ENCODE results near the gene TC2N.
"Not testable (repeated sequence)": the region's sequence is repeated elsewhere in the genome, so short reads cannot be mapped to it uniquely, and the experiment has no call there.

Gene TC2N

DNA sequence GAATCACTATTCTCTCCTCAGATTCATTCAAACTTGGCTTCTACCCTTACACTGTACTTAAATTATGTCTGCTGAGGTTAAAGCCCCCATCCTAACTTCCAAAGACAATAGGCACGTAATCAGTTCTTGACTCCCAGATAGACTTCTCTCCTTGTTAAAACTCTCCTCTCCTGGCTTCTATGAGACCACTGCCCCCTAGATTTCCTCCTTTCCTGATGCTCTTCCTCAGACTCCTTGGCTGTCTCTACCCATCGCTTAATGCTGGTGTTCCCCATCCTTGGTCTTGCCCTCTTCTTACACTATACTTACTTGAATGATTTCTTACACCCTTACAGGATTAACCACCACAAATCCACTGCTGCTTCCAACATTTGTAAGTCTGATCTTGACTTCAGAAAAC is 32.8 kb downstream of the TC2N start:
- no peak for DNase-seq (ENCODE audit: low read depth)

GRCh38 chr14:91831337-91831736 is 36.0 kb downstream of the TC2N start:
- no peak for DNase-seq (ENCODE audit: low read depth)

GRCh38 chr14:91830777-91831176 is 36.6 kb downstream of the TC2N start:
- DNase-seq (ENCODE audit: low read depth): no peak

- DNase-seq (ENCODE audit: low read depth): no peak
Observed at GRCh38 chr14:91829511-91829910, 37.8 kb downstream of the TC2N start.

DNA sequence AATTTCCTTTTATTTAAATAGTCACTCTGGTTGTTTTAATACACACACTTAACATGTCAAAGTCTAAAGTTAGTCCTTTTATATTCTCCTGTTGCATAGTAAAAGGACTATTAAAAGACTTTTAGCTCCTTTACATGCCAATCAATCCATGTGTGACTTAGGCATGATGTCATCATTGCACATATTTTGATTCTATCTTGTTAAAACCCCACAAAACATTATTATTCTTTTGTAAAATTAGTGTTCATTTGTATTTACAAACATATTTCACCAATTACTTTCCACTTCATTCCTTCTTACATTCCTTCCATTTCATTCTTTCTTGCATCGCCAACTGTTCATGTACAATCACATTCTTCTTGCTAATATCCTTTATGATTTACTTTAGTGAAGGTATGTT is 39.6 kb downstream of the TC2N start:
- no peak for DNase-seq (ENCODE audit: low read depth)

DNA sequence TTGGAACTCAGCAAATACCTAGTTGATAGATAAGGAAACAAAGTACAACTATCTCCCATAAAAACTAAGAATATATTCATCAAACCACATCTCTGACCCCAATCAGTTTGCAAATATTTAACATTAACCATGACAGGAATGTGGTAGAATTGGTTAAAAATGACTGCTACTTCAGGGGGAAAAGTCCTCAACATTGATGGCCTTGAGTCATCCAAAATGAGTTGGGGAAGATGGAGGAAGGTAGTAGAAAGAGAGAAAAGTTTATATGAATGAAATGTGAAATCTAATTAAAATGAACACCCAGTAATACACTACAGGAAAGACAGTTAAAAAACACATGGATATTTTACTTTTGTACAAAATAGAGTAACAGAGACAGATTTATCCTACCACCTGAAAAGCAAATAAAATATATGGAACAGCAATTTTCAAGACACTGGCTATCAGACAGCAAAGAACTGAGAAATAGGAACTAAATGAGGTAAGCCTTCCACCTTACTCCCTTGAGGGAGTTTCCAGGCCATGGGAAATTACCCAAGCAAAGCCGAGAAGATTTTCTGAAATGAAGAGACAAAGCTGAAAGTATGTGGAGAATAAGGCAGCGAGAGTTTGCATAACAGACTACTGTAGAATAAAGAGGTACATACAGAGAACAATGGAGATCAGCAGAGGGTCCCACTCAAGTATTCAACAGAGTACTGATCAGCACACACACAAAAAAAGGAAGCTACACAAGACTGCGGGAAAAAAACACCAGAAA is 49.6 kb downstream of the TC2N start:
- DNase-seq (ENCODE audit: low read depth): no peak

DNA sequence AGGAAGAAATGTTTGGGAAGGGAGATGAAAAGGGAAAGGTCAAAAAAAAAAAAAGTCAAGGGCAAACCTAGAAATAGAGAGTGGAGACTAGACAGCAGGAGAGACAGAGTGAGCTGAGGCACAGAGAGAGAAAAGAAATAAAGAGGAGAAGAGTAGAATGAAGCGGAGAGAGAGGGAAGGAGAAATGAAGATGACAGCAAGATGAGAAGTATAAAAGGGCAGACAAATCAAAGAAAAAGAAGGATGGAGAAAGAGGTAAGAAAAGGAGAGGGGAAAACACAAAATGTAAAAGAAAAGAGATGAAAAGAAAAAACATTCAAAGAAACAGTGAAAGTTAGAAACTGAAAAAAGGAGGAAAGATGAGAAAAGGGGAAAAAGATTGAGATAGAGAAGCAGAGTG is 53.0 kb downstream of the TC2N start:
- DNase-seq (ENCODE audit: low read depth): no peak

DNA sequence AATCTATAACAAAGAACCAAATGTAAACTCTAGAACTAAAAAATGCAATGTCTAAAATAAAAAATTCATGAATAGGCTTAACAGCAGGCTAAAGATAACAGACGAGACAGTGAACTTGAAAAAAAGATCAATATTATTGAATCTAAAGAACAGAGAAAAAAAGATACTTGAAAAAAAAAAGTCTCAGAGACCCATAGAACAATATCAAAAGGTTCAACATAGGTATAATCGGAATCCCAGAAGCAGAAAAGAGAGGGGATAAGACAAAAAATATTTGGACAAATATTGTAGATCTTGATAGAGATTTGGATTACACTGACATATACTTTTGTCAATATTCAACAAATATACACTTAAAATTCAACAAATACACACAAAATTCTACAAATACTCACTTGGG is 56.6 kb downstream of the TC2N start:
- no peak for DNase-seq (ENCODE audit: low read depth)

DNA sequence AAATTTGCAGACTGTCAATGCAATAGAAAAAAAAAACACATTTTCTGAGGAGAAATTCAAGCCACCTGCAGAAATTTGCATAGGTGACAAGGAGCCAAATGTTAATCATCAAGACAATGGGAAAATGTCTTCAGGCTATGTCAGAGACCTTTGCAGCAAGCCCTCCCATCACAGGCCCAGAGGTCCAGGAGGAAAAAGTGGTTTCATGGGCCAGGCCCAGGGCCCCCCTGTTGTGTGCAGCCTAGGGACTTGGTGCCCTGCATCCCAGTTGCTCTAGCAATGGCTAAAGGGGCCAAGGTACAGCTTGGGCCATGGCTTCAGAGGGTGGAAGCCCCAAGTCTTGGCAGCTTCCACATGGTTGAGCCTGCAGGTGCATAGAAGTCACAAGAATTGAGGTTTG is 60.6 kb downstream of the TC2N start:
- no peak for DNase-seq (ENCODE audit: low read depth)

GRCh38 chr14:91806094-91806493 is 61.2 kb downstream of the TC2N start:
- DNase-seq (ENCODE audit: low read depth): not testable (repeated sequence)

DNA sequence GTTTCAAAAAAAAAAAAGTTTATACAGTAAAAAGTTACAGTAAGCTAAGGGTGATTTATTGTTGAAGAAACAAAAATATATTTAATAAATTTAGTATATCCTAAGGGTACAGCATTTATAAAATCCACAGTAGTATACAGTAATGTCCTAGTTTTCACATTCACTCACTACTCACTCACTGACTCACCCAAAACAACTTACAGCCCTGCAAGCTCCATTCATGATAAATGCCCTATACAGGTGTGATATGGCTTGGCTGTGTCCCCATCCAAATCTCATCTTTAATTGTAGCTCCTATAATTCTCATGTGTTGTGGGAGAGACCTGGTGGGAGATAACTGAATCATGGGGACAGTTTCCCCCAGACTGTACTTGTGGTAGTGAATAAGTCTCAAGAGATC is 61.7 kb downstream of the TC2N start:
- DNase-seq (ENCODE audit: low read depth): no peak

DNA sequence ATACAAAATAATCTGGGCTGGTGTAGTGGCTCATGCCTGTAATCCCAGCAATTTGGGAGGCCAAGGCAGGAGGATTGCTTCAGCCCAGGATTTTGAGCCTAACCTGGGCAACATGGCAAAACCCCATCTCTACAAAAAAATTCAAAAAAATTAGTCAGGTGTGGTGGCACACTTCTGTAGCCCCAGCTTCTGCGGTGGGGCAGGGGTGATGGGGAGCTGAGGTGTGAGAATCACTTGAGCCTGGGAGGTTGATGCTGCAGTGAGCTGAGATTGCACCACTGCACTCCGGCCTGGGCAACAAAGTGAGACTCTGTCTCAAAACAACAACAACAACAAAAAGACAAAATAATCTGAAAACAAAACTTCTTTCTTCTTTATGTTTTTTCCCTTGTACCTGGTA is 66.0 kb downstream of the TC2N start:
- no peak for DNase-seq (ENCODE audit: low read depth)

DNA sequence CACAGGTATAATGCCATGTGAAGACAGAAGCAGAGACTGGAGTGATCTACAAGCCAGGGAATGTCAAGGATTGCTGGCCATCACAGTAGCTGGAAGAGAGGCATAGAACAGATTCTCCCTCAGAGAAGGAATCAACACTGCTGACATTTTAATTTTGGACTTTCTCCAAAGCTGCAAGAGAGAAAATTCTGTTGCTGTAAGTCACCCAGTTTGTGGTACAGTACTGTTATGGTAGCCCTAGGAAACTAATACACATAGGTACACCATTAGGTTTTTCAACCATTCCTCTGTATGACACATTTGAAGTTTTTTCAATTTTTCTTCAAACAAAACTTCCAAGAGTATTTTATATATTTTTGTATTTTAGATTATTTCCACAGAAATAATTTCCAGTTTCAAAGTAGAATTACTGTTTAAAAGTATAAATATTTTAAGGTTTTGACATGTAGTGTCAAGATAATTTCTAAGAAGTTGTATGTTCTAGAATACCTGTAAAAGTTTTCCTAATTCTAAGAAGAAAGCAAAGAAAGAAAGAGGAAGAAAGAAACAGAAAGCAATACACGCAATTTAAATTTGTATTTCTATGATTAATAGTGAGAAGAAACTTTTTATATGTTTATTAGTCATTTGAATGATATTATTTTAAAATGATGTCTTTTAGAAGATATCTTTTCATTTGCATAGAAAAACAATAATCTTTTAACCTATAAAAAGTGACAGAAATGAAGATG is 70.6 kb downstream of the TC2N start:
- DNase-seq (ENCODE audit: low read depth): no peak

DNA sequence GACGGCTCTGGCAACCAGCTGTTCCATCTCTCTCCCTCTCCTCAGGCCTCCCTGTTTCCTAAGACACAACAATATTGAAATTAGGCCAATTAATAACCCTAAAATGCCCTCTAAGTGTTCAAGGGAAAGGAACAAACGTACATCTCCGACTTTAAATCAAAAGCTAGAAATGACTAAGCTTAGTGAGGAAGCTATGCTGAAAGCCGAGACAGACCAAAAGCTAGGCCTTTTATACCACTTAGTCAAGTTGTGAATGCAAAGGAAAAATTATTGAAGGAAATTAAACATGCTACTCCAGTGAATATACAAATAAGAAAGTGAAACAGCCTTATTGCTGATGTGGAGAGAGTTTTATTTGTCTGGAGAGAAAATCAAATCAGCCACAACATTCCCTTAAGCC is 73.6 kb downstream of the TC2N start:
- no peak for DNase-seq (ENCODE audit: low read depth)

DNA sequence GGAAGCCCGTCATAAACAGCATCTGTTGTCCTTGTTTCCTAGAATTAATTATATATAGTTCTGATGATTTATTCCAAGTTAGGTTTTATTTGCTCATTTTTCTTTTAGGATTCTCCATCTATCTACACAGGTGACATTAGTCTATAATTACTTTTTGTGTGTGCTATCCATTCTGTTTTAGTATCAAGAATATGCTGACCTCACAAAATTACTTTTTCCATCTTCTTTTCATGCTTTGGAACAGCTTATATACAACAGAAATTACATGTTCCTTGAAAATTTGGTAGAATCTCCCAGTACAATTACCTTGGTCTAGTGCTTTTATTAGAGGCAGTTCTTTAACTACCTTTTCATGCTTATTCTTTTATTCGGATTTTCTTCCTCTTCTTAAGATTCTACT is 81.1 kb downstream of the TC2N start:
- no peak for DNase-seq (ENCODE audit: low read depth)

DNA sequence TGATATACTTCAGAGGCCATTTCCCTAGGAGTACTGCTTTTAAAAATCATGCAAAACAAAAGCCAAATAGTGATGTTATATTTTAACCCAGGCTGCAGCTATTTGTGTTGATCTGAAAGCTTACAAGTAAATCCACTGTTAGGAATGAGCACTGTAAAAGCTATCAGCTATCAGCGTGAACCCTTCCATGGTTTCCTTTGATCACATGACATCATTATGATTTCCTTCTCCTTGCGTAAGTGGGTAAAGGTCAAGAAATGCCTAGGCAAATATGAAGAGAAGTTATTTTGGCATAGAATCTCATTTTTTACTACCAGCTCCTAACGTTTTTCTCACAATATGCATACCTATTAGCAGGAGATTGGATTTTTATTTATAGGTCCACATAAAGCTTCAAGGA is 86.9 kb downstream of the TC2N start:
- no peak for DNase-seq (ENCODE audit: low read depth)

GRCh38 chr14:91778217-91778616 is 89.1 kb downstream of the TC2N start:
- DNase-seq (ENCODE audit: low read depth): no peak

DNA sequence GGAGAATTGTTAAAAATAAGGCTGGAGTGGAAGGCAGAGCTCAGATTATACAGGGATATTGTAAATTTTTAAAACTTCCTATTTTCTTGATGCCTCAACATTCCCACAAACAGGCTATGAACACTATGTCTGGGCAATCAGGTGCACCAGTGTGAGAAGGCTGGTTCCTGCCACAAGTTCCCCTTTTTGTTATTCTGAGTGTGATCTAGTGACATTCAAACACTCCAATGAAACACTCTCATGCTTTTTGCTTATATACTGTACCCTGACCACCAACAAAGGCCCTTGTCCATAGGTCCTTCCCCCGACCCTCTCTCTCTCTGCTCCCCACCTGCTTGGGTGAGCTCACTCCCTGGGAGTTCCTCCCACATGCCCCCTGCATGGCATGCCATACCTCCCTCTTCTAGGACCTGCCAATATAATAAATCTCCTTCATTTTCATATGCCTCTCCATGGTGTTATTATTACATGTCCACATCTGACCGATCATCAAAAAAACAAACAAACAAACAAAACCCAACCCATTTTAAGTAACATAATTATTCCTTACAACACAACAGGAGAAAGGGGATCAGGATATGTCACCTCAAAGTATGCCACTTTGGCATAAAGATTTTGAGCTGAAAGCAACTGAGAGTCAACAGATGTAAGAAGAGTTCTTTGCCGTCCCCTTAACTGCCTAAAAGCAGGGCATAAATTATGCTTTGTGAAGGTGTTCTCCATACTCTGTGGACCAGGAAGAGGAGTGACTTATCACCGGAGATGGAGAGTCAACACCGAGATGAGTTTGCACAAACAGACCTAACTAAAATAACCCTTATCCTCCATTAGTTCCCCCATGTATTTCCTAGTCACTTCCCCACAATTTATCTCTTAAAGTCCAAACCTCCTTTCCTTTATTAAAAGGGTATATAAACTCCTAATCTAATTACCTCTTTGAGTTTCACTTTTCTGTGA is 92.9 kb downstream of the TC2N start:
- no peak for DNase-seq (ENCODE audit: low read depth)

DNA sequence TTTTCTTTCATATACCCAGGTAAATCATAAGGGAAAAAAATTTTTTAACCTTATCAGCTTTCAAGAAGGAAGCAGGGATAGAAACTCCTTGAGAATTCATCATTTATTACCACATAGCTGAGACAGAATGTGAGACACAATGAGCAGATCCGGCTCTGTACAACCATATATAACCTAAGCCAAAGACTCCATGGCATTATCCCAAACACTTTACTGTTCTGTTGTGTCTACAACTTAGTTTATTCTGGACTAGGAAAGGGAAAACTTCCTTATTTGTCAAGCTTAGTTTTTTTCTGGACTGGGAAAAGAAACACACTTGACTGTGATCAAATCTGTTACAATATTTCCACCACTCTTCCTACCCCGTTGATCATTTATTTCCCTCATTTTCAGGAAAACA is 97.2 kb downstream of the TC2N start:
- no peak for DNase-seq (ENCODE audit: low read depth)

- DNase-seq (ENCODE audit: low read depth): peak; percentile 29
Observed at GRCh38 chr14:91755570-91756295, 111.6 kb downstream of the TC2N start.

GRCh38 chr14:91754819-91755218 is 112.5 kb downstream of the TC2N start:
- no peak for DNase-seq (ENCODE audit: low read depth)

GRCh38 chr14:91754185-91754584 is 113.2 kb downstream of the TC2N start:
- DNase-seq (ENCODE audit: low read depth): no peak
